NB4 (cell line): ENCODE data around the gene FLVCR1.

Experiments used
- DNase-seq: peaks from one replicate; pipeline ENCODE4 v3.0.0; 2010; ENCODE audit warnings: low read depth
- H3K4me3 ChIP-seq: one replicate; pipeline ENCODE4 v1.5.1; 2011; ENCODE audit warnings: mild to moderate bottlenecking, low read depth, low read length, moderate library complexity
- MYC ChIP-seq: IDR thresholded peaks from 2 replicates; pipeline ENCODE4 v1.6.1; 2011; ENCODE audit warnings: low read depth, low read length
- POLR2A ChIP-seq: IDR thresholded peaks from 2 replicates; pipeline ENCODE4 v1.6.1; 2011; ENCODE audit warnings: mild to moderate bottlenecking; ENCODE audit not compliant: insufficient read length; ENCODE audit errors: extremely low read depth
- TF ChIP-seq, protein P1 (sequence below): IDR thresholded peaks from 2 replicates; pipeline ENCODE4 v1.6.1; 2011; ENCODE audit warnings: low read depth, low read length
- TF ChIP-seq, protein P2 (sequence below): IDR thresholded peaks from one replicate; pipeline ENCODE4 v1.5.1; 2012; ENCODE audit warnings: low read depth, low read length

The FLVCR1 gene

GRCh38 chr1:212944229-212944901 is 86.3 kb downstream of the FLVCR1 start:
- no peak for DNase-seq
- H3K4me3 ChIP-seq = no peak overlapping the region
- TF ChIP-seq POLR2A (no peak), MYC (no peak)
- TF ChIP-seq, protein P1, sequence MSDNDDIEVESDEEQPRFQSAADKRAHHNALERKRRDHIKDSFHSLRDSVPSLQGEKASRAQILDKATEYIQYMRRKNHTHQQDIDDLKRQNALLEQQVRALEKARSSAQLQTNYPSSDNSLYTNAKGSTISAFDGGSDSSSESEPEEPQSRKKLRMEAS = no peak
- TF ChIP-seq, protein P2, sequence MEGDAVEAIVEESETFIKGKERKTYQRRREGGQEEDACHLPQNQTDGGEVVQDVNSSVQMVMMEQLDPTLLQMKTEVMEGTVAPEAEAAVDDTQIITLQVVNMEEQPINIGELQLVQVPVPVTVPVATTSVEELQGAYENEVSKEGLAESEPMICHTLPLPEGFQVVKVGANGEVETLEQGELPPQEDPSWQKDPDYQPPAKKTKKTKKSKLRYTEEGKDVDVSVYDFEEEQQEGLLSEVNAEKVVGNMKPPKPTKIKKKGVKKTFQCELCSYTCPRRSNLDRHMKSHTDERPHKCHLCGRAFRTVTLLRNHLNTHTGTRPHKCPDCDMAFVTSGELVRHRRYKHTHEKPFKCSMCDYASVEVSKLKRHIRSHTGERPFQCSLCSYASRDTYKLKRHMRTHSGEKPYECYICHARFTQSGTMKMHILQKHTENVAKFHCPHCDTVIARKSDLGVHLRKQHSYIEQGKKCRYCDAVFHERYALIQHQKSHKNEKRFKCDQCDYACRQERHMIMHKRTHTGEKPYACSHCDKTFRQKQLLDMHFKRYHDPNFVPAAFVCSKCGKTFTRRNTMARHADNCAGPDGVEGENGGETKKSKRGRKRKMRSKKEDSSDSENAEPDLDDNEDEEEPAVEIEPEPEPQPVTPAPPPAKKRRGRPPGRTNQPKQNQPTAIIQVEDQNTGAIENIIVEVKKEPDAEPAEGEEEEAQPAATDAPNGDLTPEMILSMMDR = no peak

DNA sequence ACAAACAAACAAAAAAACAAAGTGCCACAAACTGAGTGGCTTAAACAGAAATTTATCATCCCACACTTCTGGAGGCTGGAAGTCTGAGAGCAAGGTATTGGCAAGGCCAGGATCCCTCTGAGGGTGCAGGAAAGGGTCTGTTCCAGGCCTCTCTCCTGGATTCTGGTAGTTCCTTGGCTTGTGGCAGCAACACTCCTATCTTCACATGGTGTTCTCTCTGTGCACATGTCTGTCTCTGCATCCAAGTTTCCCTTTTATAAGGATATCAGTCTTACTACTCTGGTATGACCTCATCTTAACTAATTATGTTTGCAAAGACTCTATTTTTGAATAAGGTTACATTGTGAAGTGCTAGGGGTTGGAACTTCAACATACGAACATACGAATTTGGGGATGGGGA is 87.0 kb downstream of the FLVCR1 start:
- no peak overlapping the region for H3K4me3 ChIP-seq
- no peak for DNase-seq
- no peak for TF ChIP-seq MYC
- no peak for TF ChIP-seq POLR2A
- TF ChIP-seq, protein P1 = no peak
- TF ChIP-seq, protein P2 = no peak

DNA sequence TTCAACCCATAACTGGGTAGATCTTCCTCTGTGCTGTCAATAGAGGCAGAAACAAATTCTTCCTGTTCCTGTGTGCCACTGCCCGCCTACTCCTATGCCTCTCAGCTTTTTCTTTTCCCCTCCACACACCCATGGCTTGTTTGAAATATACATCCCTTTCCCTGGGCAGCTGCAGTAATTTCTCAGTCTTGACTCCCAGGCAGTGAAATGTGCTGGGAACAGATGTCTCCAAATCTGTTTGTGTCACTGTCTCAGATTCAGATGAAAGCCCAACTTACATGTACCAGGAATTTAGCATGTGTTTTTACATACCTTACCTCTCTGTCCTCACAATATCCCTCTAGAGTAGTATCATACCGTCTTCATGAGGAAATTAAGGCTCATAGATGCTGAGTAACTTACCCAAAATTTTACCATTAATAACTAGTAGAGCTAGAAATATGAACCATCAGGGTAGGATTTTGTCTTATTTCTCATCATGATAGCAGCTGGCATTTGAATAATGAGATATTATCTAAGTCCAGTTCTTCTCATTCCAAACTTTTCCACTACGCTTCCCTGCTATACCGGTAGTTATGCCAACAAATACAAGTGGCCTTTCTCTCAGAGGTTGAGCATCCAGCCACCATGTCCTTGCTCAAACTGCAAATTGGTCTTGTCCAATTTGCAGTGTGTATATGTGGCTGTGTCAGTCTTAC is 87.5 kb downstream of the FLVCR1 start:
- no peak for DNase-seq
- TF ChIP-seq MYC (no peak), POLR2A (no peak)
- TF ChIP-seq, protein P1 = no peak
- TF ChIP-seq, protein P2 = no peak
- no peak overlapping the region for H3K4me3 ChIP-seq

GRCh38 chr1:212946872-212947271 is 88.8 kb downstream of the FLVCR1 start:
- no peak for DNase-seq
- TF ChIP-seq MYC (no peak), POLR2A (no peak)
- TF ChIP-seq, protein P2 = no peak
- TF ChIP-seq, protein P1 = no peak
- H3K4me3 ChIP-seq = no peak overlapping the region
